Pancreas (tissue), 10 donors: Measurements from ENCODE around the gene DMD. TPM values are rescaled to one million over a fixed set of nuclear protein-coding genes. Genes with fewer than 3 reads are reported as not detected.
A peak's percentile ranks its signal among the peaks of the same experiment; 100 is the strongest.

Experiments used
- ATAC-seq, 4 donors: fragments of 200-7000 bp; cut with Tn5 transposase; one replicate each; pipeline versions ENCODE4 v1.8.0 to v1.9.1; 2020; ENCODE audit warnings: mild to moderate bottlenecking in 4 of 4, moderate library complexity in 4 of 4
- DNase-seq, 6 donors: peaks; one replicate each; pipeline ENCODE4 v3.0.0-alpha.2; 2020
- FAIRE-seq: peaks from 2 replicates; lab custom pipeline; 2012; peaks lifted over from hg19 to GRCh38; lab: Jason Lieb, UNC
- H3K27ac ChIP-seq, 4 donors: fragments of 200-600 bp; sonication (generic); 1 replicate in 3 of 4; 2 replicates in 1 of 4; pipeline versions ENCODE4 v1.5.0 to v1.8.0; 2020
- H3K27me3 ChIP-seq, 4 donors: fragments of 200-600 bp; one replicate each; pipeline ENCODE4 v1.8.0; 2021
- H3K36me3 ChIP-seq, 3 donors: fragments of 200-600 bp; sonication (generic) in 1 of 3; one replicate each; pipeline versions ENCODE4 v1.5.0 to v1.8.0; 2020 to 2021
- H3K4me1 ChIP-seq, 3 donors: fragments of 200-600 bp; one replicate each; pipeline ENCODE4 v1.8.0; 2021
- H3K4me3 ChIP-seq, 4 donors: fragments of 200-600 bp; sonication (generic) in 2 of 4; one replicate each; pipeline versions ENCODE4 v1.5.0 to v1.8.0; 2020 to 2021
- H3K9me3 ChIP-seq, 4 donors: fragments of 200-600 bp; one replicate each; pipeline ENCODE4 v1.8.0; 2021
- WGBS, 2 donors: extraction: QIAGEN DNeasy Blood & Tissue Kit; methylation state at CpG; one replicate each; pipeline ENCODE4 v1.1.7; 2013; 5-methylcytosine and 5-hydroxymethylcytosine counted together
- intact Hi-C, 3 donors: fragments of 100-400 bp; cut with DNase I; formaldehyde crosslinking; loops; one replicate each; pipeline versions ENCODE4 v1.11.1 to v1.14.2; 2022
- polyA plus RNA-seq, 2 donors: library from polyadenylated mRNA; stranded (reverse); fragments of 200-250 nt; gene quantifications; one replicate each; pipeline ENCODE4 v1.2.3, GENCODE V29; 2013
- total RNA-seq, 6 donors: library from RNA; stranded (reverse); fragmentation: NEBNext Ultra II Directional in 4 of 6; extraction: Animal tissue kit (Norgen Biotek cat#: 25700) in 4 of 6; gene quantifications; one replicate each; pipeline versions ENCODE4 v1.2.1 to v1.2.4, GENCODE V29; 2021 to 2023
- TF ChIP-seq, protein P1 (sequence below), 4 donors: fragments of 200-600 bp; sonication (generic) in 3 of 4; IDR thresholded peaks; one replicate each; pipeline versions ENCODE4 v1.5.0 to v1.8.0; 2021; ENCODE audit warnings: antibody characterized with exemption in 4 of 4
- donor health status: healthy with polysubstance abuse.
- donor health status: DM: no; HTN: no; CAD: no; lungs with moderate emphysema.
- donor health status: DM: no; HTN: no; CAD: no.
- donor health status: control.
- donor health status: control.
- donor health status: Bipolar disorder and iron deficiency.
- donor health status: DM: yes; HTN: yes; CAD: no.
- donor health status: DM: no; HTN: no; CAD: no.
- donor health status: DM: no; HTN: no; CAD: no.
- donor health status: DM: yes; HTN: yes; CAD: no.

Gene DMD
- total and polyA plus RNA-seq, 8 donors, result 9.1 to 46.5 (median 32.1) TPM

DNA sequence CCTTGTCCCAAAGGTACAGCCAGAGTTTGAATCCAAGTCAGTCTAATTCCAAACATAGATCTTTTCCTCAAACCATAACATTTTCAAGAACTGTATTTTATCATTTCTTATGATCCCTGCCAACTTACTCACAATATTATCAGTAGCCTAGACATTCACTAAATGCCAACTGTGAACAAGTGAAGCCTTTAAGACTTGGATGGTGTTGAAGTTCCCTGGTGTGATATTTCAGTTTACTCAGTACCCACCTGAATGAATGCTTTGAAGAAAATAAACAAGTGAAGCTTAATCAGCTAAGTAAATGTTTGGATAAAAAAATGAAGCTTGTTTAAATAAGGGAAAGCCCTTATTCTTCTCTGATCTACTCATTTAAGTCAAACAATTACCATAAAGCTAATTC, 1028.3 kb downstream of the DMD start:
- FAIRE-seq (no peak), DNase-seq (no peak), ATAC-seq (peak in 3 of 4 donors; percentile 43 to 79 (median 73))
- intact Hi-C loops, result no loop called here
- Histone ChIP-seq H3K4me1 (no peaks in the 10 kb centered on the region), H3K36me3 (no peaks in the 10 kb centered on the region), H3K27ac (no peak overlapping the region), H3K4me3 (no peak overlapping the region), H3K9me3 (no peaks in the 10 kb centered on the region), H3K27me3 (peaks cover 0 to 7% (median 0%) of the 10 kb centered on the region in 4 donors)
- TF ChIP-seq, protein P1, sequence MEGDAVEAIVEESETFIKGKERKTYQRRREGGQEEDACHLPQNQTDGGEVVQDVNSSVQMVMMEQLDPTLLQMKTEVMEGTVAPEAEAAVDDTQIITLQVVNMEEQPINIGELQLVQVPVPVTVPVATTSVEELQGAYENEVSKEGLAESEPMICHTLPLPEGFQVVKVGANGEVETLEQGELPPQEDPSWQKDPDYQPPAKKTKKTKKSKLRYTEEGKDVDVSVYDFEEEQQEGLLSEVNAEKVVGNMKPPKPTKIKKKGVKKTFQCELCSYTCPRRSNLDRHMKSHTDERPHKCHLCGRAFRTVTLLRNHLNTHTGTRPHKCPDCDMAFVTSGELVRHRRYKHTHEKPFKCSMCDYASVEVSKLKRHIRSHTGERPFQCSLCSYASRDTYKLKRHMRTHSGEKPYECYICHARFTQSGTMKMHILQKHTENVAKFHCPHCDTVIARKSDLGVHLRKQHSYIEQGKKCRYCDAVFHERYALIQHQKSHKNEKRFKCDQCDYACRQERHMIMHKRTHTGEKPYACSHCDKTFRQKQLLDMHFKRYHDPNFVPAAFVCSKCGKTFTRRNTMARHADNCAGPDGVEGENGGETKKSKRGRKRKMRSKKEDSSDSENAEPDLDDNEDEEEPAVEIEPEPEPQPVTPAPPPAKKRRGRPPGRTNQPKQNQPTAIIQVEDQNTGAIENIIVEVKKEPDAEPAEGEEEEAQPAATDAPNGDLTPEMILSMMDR (IDR thresholded peaks at IDR 0.05), result no peak

DNA sequence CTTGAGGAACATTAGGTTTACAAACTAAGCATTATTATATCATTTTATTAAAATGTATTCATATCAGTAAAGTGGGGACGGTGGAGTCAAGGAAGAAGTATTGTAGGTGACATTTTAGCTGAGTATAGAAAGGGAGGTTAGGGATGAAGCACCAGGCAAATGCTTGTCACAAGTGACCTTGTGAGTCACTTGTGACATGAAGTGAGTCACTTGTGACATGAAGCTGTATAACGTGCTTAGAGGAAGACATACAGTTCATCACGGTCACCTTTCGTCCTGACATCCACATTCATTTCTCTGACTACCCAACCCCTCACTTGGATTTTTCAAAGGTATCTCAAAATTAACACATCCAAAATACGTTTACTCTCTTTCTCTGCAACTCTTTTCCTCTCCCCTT, 1034.8 kb downstream of the DMD start:
- FAIRE-seq (no peak), ATAC-seq (no peak)
- intact Hi-C loops, result no loop called here

DNA sequence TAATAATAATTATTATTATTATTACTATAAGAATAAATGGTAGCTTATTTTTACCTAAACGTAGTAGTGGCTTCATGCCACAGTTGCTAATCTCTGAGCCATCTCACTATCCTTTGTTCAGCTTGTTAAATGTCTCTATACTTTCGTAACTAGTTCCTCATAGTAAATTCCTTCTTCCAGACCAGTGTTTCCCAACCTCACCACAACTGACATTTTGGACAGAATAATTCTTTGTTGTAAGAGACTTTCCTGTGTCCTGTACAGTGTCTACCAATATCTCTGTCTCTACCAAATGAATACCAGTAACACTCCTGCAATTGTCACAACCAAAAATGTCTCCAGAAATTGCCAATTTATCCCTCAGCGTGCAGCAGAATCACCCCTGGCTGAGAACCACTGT, 1040.9 kb downstream of the DMD start:
- no peak overlapping the region for H3K4me3 ChIP-seq
- no peak for DNase-seq
- no peak for FAIRE-seq
- no peak overlapping the region for H3K27ac ChIP-seq
- 70 to 74% methylated on average over 3 of the region's 3 CpGs for WGBS, 2 donors
- TF ChIP-seq, protein P1 (IDR thresholded peaks at IDR 0.05), result no peak
- H3K9me3 ChIP-seq, result no peaks in the 10 kb centered on the region
- H3K27me3 ChIP-seq, result no peaks in the 10 kb centered on the region
- H3K4me1 ChIP-seq, result no peaks in the 10 kb centered on the region
- H3K36me3 ChIP-seq, result no peaks in the 10 kb centered on the region
- no peak for ATAC-seq
- intact Hi-C loops, result no loop called here

More for the DNA sequence above, 1034.8 kb downstream of the DMD start:
- Histone ChIP-seq H3K9me3 (no peaks in the 10 kb centered on the region), H3K27ac (no peak overlapping the region), H3K36me3 (no peaks in the 10 kb centered on the region), H3K4me3 (no peak overlapping the region), H3K27me3 (no peaks in the 10 kb centered on the region), H3K4me1 (no peaks in the 10 kb centered on the region)
- WGBS, 2 donors, result 65 to 70% methylated on average over 5 of the region's 5 CpGs
- DNase-seq, result no peak
- TF ChIP-seq, protein P1 (IDR thresholded peaks at IDR 0.05), result no peak

DNA sequence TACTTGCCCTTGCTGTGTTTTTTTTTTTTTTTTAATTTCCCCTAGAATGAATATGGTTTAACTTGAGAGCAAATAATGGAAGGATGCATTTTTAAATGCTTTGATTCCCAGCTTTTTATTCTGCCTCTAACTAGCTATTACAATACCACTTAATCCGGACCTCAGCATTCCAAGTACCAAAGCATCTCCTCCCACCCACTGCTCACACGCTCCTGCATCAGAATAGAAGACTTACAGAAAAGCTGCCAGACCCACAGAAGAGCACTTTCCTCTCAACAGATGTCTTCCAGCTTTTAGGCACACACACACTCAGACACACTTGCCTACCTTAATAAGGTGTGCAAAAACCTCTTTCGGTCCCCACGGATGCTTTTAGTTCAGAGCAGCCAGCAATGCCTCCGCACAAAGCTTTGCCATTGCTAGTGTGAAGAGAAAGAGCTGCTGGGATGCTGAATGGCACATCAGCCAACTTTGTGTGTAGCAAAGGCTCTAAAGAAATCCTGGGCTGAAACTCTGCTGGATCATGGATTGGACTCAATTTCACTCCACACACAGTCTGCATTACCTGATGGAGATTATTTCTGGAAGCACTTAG, 1056.2 kb downstream of the DMD start:
- intact Hi-C loops, result no loop called here
- no peak for ATAC-seq
- WGBS, 2 donors, result 43 to 50% methylated on average over 5 of the region's 5 CpGs
- H3K27ac ChIP-seq, result no peak overlapping the region
- TF ChIP-seq, protein P1 (IDR thresholded peaks at IDR 0.05), result no peak
- peaks cover 0 to 6% (median 0%) of the 10 kb centered on the region in 4 donors for H3K27me3 ChIP-seq
- DNase-seq, result no peak
- no peak for FAIRE-seq
- H3K36me3 ChIP-seq, result no peaks in the 10 kb centered on the region
- no peak overlapping the region for H3K4me3 ChIP-seq
- no peaks in the 10 kb centered on the region for H3K4me1 ChIP-seq
- H3K9me3 ChIP-seq, result no peaks in the 10 kb centered on the region

DNA sequence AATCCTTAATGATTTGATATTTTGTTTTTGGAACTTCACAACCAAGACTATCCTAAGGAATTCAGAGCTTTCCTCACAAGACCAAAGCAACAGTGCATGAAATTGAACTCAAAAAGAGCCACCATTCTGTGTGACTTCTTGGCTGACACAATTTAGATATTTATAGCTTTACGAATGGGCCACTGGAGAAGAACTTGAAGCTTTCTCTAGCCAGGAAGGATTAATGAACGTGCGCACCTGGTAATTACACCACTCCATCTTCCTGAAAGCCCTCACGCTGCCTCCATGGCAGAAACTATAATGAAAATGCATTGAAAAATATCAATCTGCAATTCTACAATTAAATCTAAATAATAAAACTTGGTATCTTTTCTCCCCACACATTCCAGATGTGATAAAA, 1057.8 kb downstream of the DMD start:
- 61 to 69% methylated on average over 4 of the region's 4 CpGs for WGBS, 2 donors
- H3K9me3 ChIP-seq, result no peaks in the 10 kb centered on the region
- H3K4me3 ChIP-seq, result no peak overlapping the region
- no peaks in the 10 kb centered on the region for H3K36me3 ChIP-seq
- no peak overlapping the region for H3K27ac ChIP-seq
- H3K27me3 ChIP-seq, result peaks cover 0 to 6% (median 0%) of the 10 kb centered on the region in 4 donors
- intact Hi-C loops, result no loop called here
- H3K4me1 ChIP-seq, result no peaks in the 10 kb centered on the region
- ATAC-seq, result no peak
- DNase-seq, result no peak
- peak; percentile 65 for FAIRE-seq
- TF ChIP-seq, protein P1 (IDR thresholded peaks at IDR 0.05), result no peak
